H54 (cell line): ENCODE measurements around the gene FHIT.

ENCODE experiments used
- DNase-seq: peaks from one replicate; pipeline ENCODE4 v3.0.0; 2011; ENCODE audit warnings: low spot score, mixed read lengths; ENCODE audit not compliant: insufficient read length
- FAIRE-seq: peaks from 3 replicates; lab custom pipeline; 2011; peaks lifted over from hg19 to GRCh38; lab: Jason Lieb, UNC
- POLR2A ChIP-seq: IDR thresholded peaks from 2 replicates; pipeline ENCODE4 v1.6.1; 2011; ENCODE audit warnings: low read depth, mild to moderate bottlenecking, low read length

FHIT gene

GRCh38 chr3:60025096-60026050 lies 1225.9 kb downstream of the FHIT start:
- no peak for TF ChIP-seq POLR2A
- no peak for DNase-seq
- no peak for FAIRE-seq

- FAIRE-seq (no peak), DNase-seq (no peak)
- TF ChIP-seq POLR2A, result no peak
Measured at GRCh38 chr3:60024400-60024799, 1226.9 kb downstream of the FHIT start.

GRCh38 chr3:60023189-60023588 lies 1228.1 kb downstream of the FHIT start:
- TF ChIP-seq POLR2A, result no peak
- DNase-seq (no peak), FAIRE-seq (no peak)

GRCh38 chr3:60017631-60018030 lies 1233.6 kb downstream of the FHIT start:
- DNase-seq (no peak), FAIRE-seq (peak; percentile 67)
- TF ChIP-seq POLR2A, result no peak

- TF ChIP-seq POLR2A, result no peak
- DNase-seq (no peak), FAIRE-seq (no peak)
Measured at GRCh38 chr3:60015032-60015705, 1236.1 kb downstream of the FHIT start.

- TF ChIP-seq POLR2A, result no peak
- DNase-seq (no peak), FAIRE-seq (no peak)
Measured at GRCh38 chr3:60013241-60013640, 1238.0 kb downstream of the FHIT start.

GRCh38 chr3:60011218-60011617 lies 1240.0 kb downstream of the FHIT start:
- no peak for FAIRE-seq
- no peak for DNase-seq
- no peak for TF ChIP-seq POLR2A

- FAIRE-seq (no peak), DNase-seq (no peak)
Measured at GRCh38 chr3:60010781-60011180, 1240.5 kb downstream of the FHIT start.

GRCh38 chr3:60009931-60010478 lies 1241.2 kb downstream of the FHIT start:
- DNase-seq (no peak), FAIRE-seq (no peak)
- TF ChIP-seq POLR2A, result no peak

More at GRCh38 chr3:60010781-60011180, 1240.5 kb downstream of the FHIT start:
- TF ChIP-seq POLR2A, result no peak

- DNase-seq (no peak), FAIRE-seq (no peak)
- TF ChIP-seq POLR2A, result no peak
Measured at GRCh38 chr3:60001369-60001768, 1249.9 kb downstream of the FHIT start.

- DNase-seq (no peak), FAIRE-seq (no peak)
- no peak for TF ChIP-seq POLR2A
Measured at GRCh38 chr3:60000311-60001105, 1250.7 kb downstream of the FHIT start.

GRCh38 chr3:59998058-59998457 lies 1253.2 kb downstream of the FHIT start:
- FAIRE-seq, result no peak
- no peak for TF ChIP-seq POLR2A
- no peak for DNase-seq

GRCh38 chr3:59997583-59997982 lies 1253.7 kb downstream of the FHIT start:
- no peak for TF ChIP-seq POLR2A
- no peak for DNase-seq

More at GRCh38 chr3:59997583-59997982, 1253.7 kb downstream of the FHIT start:
- FAIRE-seq, result no peak
